HepG2 (cell line): ENCODE results near the gene SQSTM1. TPM values are rescaled to one million over a fixed set of nuclear protein-coding genes. Genes with fewer than 3 reads are reported as not detected.
A peak's percentile ranks its signal among the peaks of the same experiment; 100 is the strongest.

Experiments used
- ARID2 ChIP-seq: sonication (generic); formaldehyde crosslinking; IDR thresholded peaks from 2 replicates; pipeline ENCODE4 v1.8.1; 2022; ENCODE audit warnings: mild to moderate bottlenecking, missing genetic modification reagents, borderline replicate concordance
- CHD2 ChIP-seq: IDR thresholded peaks from 2 replicates; pipeline ENCODE4 v1.6.1; 2011; ENCODE audit warnings: low read depth, low read length, improper control_type of control experiment
- EHMT2 ChIP-seq: fragments of 200-600 bp; sonication (generic); IDR thresholded peaks from 2 replicates; pipeline ENCODE4 v1.7.0; 2017; ENCODE audit warnings: antibody characterized with exemption, low read depth, low read length, borderline replicate concordance
- FOXM1 ChIP-seq: sonication (generic); formaldehyde crosslinking; IDR thresholded peaks from 2 replicates; pipeline ENCODE4 v1.5.0; 2020; ENCODE audit warnings: missing genetic modification reagents
- GABPB1 ChIP-seq: IDR thresholded peaks from 2 replicates; pipeline ENCODE4 v1.6.1; 2016; ENCODE audit warnings: mild to moderate bottlenecking, missing genetic modification reagents, moderate library complexity, missing compliant biosample characterization
- GPN1 ChIP-seq: sonication (generic); formaldehyde crosslinking; IDR thresholded peaks from 2 replicates; pipeline ENCODE4 v1.5.1; 2020; ENCODE audit warnings: missing genetic modification reagents, borderline replicate concordance
- MAFF ChIP-seq: IDR thresholded peaks from 2 replicates; pipeline ENCODE4 v1.6.1; 2011; ENCODE audit warnings: low read depth, low read length, improper control_type of control experiment
- MAZ ChIP-seq, 2 experiments: sonication (generic) in 1 of 2; formaldehyde crosslinking in 1 of 2; IDR thresholded peaks; 2 replicates each; pipeline versions ENCODE4 v1.5.0 to v1.6.1; 2012 to 2020; ENCODE audit warnings: low read depth in 2 of 2, mild to moderate bottlenecking in 2 of 2, borderline replicate concordance in 1 of 2, improper control_type of control experiment in 1 of 2, low read length in 1 of 2, missing genetic modification reagents in 1 of 2, moderate library complexity in 1 of 2
- NBN ChIP-seq: fragments of 450-650 bp; conservative IDR thresholded peaks from 2 replicates; pipeline ENCODE4 v1.6.1; 2017
- NCOR1 ChIP-seq: fragments of 200-600 bp; sonication (generic); IDR thresholded peaks from 2 replicates; pipeline ENCODE4 v1.7.0; 2017; ENCODE audit warnings: antibody characterized with exemption, low read length, borderline replicate concordance
- SMC3 ChIP-seq: IDR thresholded peaks from 2 replicates; pipeline ENCODE4 v1.6.1; 2011; ENCODE audit warnings: low read length, improper control_type of control experiment
- SSRP1 ChIP-seq: IDR thresholded peaks from 2 replicates; pipeline ENCODE4 v1.6.1; 2016; ENCODE audit warnings: control low read depth
- TBL1XR1 ChIP-seq: fragments of 150-350 bp; IDR thresholded peaks from 2 replicates; pipeline ENCODE4 v1.6.1; 2014; ENCODE audit warnings: borderline replicate concordance, low read length; ENCODE audit not compliant: partially characterized antibody
- TBX2 ChIP-seq: sonication (generic); formaldehyde crosslinking; IDR thresholded peaks from 2 replicates; pipeline ENCODE4 v1.5.0; 2020; ENCODE audit warnings: missing genetic modification reagents, mild to moderate bottlenecking, borderline replicate concordance
- TIGD3 ChIP-seq: sonication (generic); formaldehyde crosslinking; IDR thresholded peaks from 2 replicates; pipeline ENCODE4 v1.5.1; 2020; ENCODE audit warnings: mild to moderate bottlenecking, missing genetic modification reagents, borderline replicate concordance
- ZBTB34 ChIP-seq: sonication (generic); formaldehyde crosslinking; IDR thresholded peaks from 2 replicates; pipeline ENCODE4 v1.8.0; 2022; ENCODE audit warnings: mild to moderate bottlenecking, missing genetic modification reagents
- ZNF10 ChIP-seq: sonication (generic); formaldehyde crosslinking; IDR thresholded peaks from 2 replicates; pipeline ENCODE4 v1.4.0; 2020; ENCODE audit warnings: mild to moderate bottlenecking, low read depth, missing genetic modification reagents, borderline replicate concordance
- ZNF136 ChIP-seq: sonication (generic); formaldehyde crosslinking; IDR thresholded peaks from 2 replicates; pipeline ENCODE4 v1.8.1; 2022; ENCODE audit warnings: low read depth, mild to moderate bottlenecking, moderate library complexity, missing genetic modification reagents
- ZNF329 ChIP-seq: sonication (generic); formaldehyde crosslinking; IDR thresholded peaks from 2 replicates; pipeline ENCODE4 v1.9.0; 2021; ENCODE audit warnings: low read depth, mild to moderate bottlenecking, missing genetic modification reagents
- ZNF503 ChIP-seq: sonication (generic); formaldehyde crosslinking; IDR thresholded peaks from 2 replicates; pipeline ENCODE4 v1.4.0; 2020; ENCODE audit warnings: missing genetic modification reagents
- ZNF576 ChIP-seq: sonication (generic); formaldehyde crosslinking; IDR thresholded peaks from 2 replicates; pipeline ENCODE4 v1.4.0; 2020; ENCODE audit warnings: mild to moderate bottlenecking, missing genetic modification reagents
- ZUFSP ChIP-seq: sonication (generic); formaldehyde crosslinking; IDR thresholded peaks from 2 replicates; pipeline ENCODE4 v1.9.0; 2021; ENCODE audit warnings: missing genetic modification reagents, mild to moderate bottlenecking, borderline replicate concordance
- polyA plus RNA-seq, 8 experiments: library from polyadenylated mRNA; depleted of rRNA in 3 of 8; stranded (reverse) in 7 of 8; unstranded in 1 of 8; fragments of >200 nt; fragmentation: Illumina TruSeq in 4 of 8; extraction: Trizol in 4 of 8; gene quantifications; 2 replicates each; pipeline versions ENCODE4 v1.2.1 to v1.2.3, GENCODE V29; 2011 to 2016; ENCODE audit warnings: low read depth in 4 of 8, missing spikeins in 1 of 8, mixed read lengths in 1 of 8; ENCODE audit not compliant: insufficient read depth in 1 of 8
- total RNA-seq, 5 experiments: library from RNA; depleted of rRNA; stranded (reverse); fragments of >200 nt; fragmentation: Illumina TruSeq; extraction: Trizol; gene quantifications; 2 replicates each; pipeline ENCODE4 v1.2.3, GENCODE V29; 2016; ENCODE audit warnings: low read depth in 1 of 5

SQSTM1 gene
- total and polyA plus RNA-seq, 2 of the 13 experiments (the other 11 are each of a cell fraction or from before 2014, with no cell fraction given): 90.9 to 160 TPM

- TF ChIP-seq ZBTB34 (CRISPR knock-in tag): no peak
- no peak for TF ChIP-seq TBL1XR1
- no peak for TF ChIP-seq SMC3
- no peak for TF ChIP-seq ZNF10 (CRISPR knock-in tag)
- TF ChIP-seq ZNF503 (CRISPR knock-in tag): peak; percentile 45; the same call in 1 of the 2 replicates
- no peak for TF ChIP-seq NBN
- TF ChIP-seq GPN1: no peak
- peak; percentile 40; the same call in 1 of the 2 replicates for TF ChIP-seq GABPB1 (CRISPR knock-in tag)
- TF ChIP-seq ZUFSP (CRISPR knock-in tag): no peak
- TF ChIP-seq MAFF: no peak
- TF ChIP-seq EHMT2: no peak
- no peak for TF ChIP-seq ARID2 (CRISPR knock-in tag)
- TF ChIP-seq ZNF329: 0 out of 2 replicates have a peak, but pooled peaks have one; percentile 11
- no peak for TF ChIP-seq SSRP1 (CRISPR knock-in tag)
- TF ChIP-seq CHD2: peak; percentile 46; the same call in 1 of the 2 replicates
- TF ChIP-seq TIGD3 (CRISPR knock-in tag): no peak
- TF ChIP-seq MAZ (IDR thresholded peaks at IDR 0.05; ENCODE audit: borderline replicate concordance, low read depth, low read length): peak; percentile 51; the same call in 1 of the 2 replicates
- TF ChIP-seq MAZ (CRISPR knock-in tag; IDR thresholded peaks at IDR 0.05; ENCODE audit: low read depth): no peak; the same call in 1 of the 2 replicates
- no peak for TF ChIP-seq ZNF136 (CRISPR knock-in tag)
- no peak for TF ChIP-seq FOXM1 (CRISPR knock-in tag)
- no peak for TF ChIP-seq ZNF576
- no peak; the same call in 1 of the 2 replicates for TF ChIP-seq NCOR1
- TF ChIP-seq TBX2: no peak
Measured at GRCh38 chr5:179821298-179822058, 773 bp downstream of the SQSTM1 start (continued).
